ENCODE measurements around the gene SNED1. TPM values are rescaled to one million over a fixed set of nuclear protein-coding genes. Genes with fewer than 3 reads are reported as not detected.
A peak's percentile ranks its signal among the peaks of the same experiment; 100 is the strongest.

Gene SNED1
- total and polyA plus RNA-seq, 9 of the 15 experiments (the other 6 are each of a cell fraction or from before 2014, with no cell fraction given), result 0.03 to 0.07 (median 0.05) TPM; not detected in 5

GRCh38 chr2:241069821-241070281 is 71.4 kb downstream of the SNED1 start:
- Histone ChIP-seq H3K79me2 (ENCODE audit: control insufficient read depth, insufficient read depth, low read length) (no peaks in the 10 kb centered on the region), H4K20me1 (replicated peaks; ENCODE audit: control insufficient read depth, insufficient read depth, low read length) (0 out of 2 replicates have a peak, but pooled peaks cover 6% of the 10 kb centered on the region), H3K4me2 (ENCODE audit: insufficient read depth, low read length) (no peak overlapping the region), H3K4me1 (replicated peaks in 1 of 2; ENCODE audit: control insufficient read depth in 2 of 2, insufficient read depth in 2 of 2, low read length in 2 of 2) (peaks cover 0 to 34% of the 10 kb centered on the region in 2 experiments; a peak in 2 of 5 replicates), H3K9me1 (ENCODE audit: control insufficient read depth, insufficient read depth, low read length) (no peaks in the 10 kb centered on the region), H3K9ac (ENCODE audit: insufficient read depth in 1 of 2, low read depth in 2 of 2, low read length in 2 of 2) (no peak overlapping the region; a peak in 1 of 4 replicates), H3K36me3 (ENCODE audit: control insufficient read depth, insufficient read depth, low read length) (no peaks in the 10 kb centered on the region), H2AFZ (ENCODE audit: low read depth, low read length) (no peak overlapping the region), H3K27me3 (ENCODE audit: control insufficient read depth in 2 of 2, insufficient read depth in 2 of 2, low read length in 2 of 2) (peaks cover 12 to 70% of the 10 kb centered on the region in 2 experiments; a peak in 3 of 5 replicates), H3K27ac (ENCODE audit: extremely low read depth, low read depth, low read length) (no peak overlapping the region), H3K4me3 (no peak overlapping the region), H3K9me3 (replicated peaks; ENCODE audit: control insufficient read depth, insufficient read depth, low read depth, low read length) (no peaks in the 10 kb centered on the region)
- ChIA-PET CTCF (ENCODE audit: low intra/inter-chr PET ratio) (no interaction called here), POLR2A (no interaction called here)
- WGBS (ENCODE audit: insufficient coverage, low coverage, missing lambda C conversion rate), result 2% methylated on average over 10 of the region's 26 CpGs
- BruUV-seq (replicated peaks), result no TSS peak
- no peak for TF ChIP-seq ZNF740 (CRISPR knock-in tag; IDR thresholded peaks at IDR 0.05)
- no peak for TF ChIP-seq ZNF740 (tag; IDR thresholded peaks at IDR 0.05)
- no peak for TF ChIP-seq MLX (CRISPR knock-in tag; conservative IDR thresholded peaks at IDR 0.05)
- TF ChIP-seq ZNF3 (CRISPR knock-in tag; IDR thresholded peaks at IDR 0.05), result no peak
- TF ChIP-seq ZFP91 (CRISPR knock-in tag; IDR thresholded peaks at IDR 0.05), result no peak
- TF ChIP-seq THRAP3 (IDR thresholded peaks at IDR 0.05; ENCODE audit: borderline replicate concordance), result no peak
- no peak for TF ChIP-seq ARHGAP35 (IDR thresholded peaks at IDR 0.05; ENCODE audit: partially characterized antibody)
- TF ChIP-seq PYGO2 (tag; IDR thresholded peaks at IDR 0.05), result no peak
- TF ChIP-seq CREB5 (CRISPR knock-in tag; IDR thresholded peaks at IDR 0.05), result no peak
- FAIRE-seq (no peak), DNase-seq (ENCODE audit: extremely low read depth in 1 of 4, low spot score in 3 of 4) (peak in 2 of 4 experiments; percentile 32 to 42), ATAC-seq (no peak)
- intact Hi-C loops (cut with micrococcal nuclease) (loop anchor here (10.0 kb wide), 1 partner anchor 155 kb away; no protein-coding TSS in a partner anchor), in situ Hi-C loops (cut with MboI) (no loop called here)
